Activated CD4-positive, alpha-beta memory T cell treated with anti-CD3 and anti-CD28 coated beads for 36 hours (primary cell): Measurements from ENCODE around the gene NCBP1. TPM values are rescaled to one million over a fixed set of nuclear protein-coding genes. Genes with fewer than 3 reads are reported as not detected.

Source experiments
- CTCF ChIA-PET: fragments of 350-600 bp; sonication (Branson Sonifier 250); formaldehyde crosslinking; loops from one replicate; lab custom pipeline; 2021; ENCODE audit warnings: antibody characterized with exemption, inconsistent platforms; lab: Charles Lee
- POLR2A ChIA-PET: fragments of 350-600 bp; sonication (Branson Sonifier 250); formaldehyde crosslinking; loops from one replicate; lab custom pipeline; 2021; ENCODE audit warnings: antibody characterized with exemption; lab: Charles Lee
- DNase-seq: peaks from one replicate; pipeline ENCODE4 v3.0.0-alpha.2; 2020
- H3K27ac Mint-ChIP-seq: one replicate; pipeline ENCODE4 v1.8.0; 2021; ENCODE audit warnings: mixed read lengths
- H3K27me3 Mint-ChIP-seq: one replicate; pipeline ENCODE4 v1.8.0; 2021; ENCODE audit warnings: mixed read lengths
- H3K36me3 Mint-ChIP-seq: one replicate; pipeline ENCODE4 v1.8.0; 2021; ENCODE audit warnings: mixed read lengths
- H3K4me1 Mint-ChIP-seq: one replicate; pipeline ENCODE4 v1.8.0; 2021; ENCODE audit warnings: low read depth, mixed read lengths
- H3K4me3 Mint-ChIP-seq: one replicate; pipeline ENCODE4 v1.8.0; 2021; ENCODE audit warnings: mild to moderate bottlenecking, mixed read lengths
- H3K9me3 Mint-ChIP-seq: one replicate; pipeline ENCODE4 v1.8.0; 2021; ENCODE audit warnings: mixed read lengths
- intact Hi-C: fragments of 100-400 bp; cut with micrococcal nuclease; formaldehyde crosslinking; loops from one replicate; pipeline ENCODE4 v1.15.1; 2023
- total RNA-seq, 2 experiments: library from RNA; stranded (reverse); gene quantifications; one replicate each; pipeline ENCODE4 v1.2.3, GENCODE V29; 2021

NCBP1 gene
- total RNA-seq, 2 experiments from 2014 or later: 43.4 to 47.2 TPM

DNA sequence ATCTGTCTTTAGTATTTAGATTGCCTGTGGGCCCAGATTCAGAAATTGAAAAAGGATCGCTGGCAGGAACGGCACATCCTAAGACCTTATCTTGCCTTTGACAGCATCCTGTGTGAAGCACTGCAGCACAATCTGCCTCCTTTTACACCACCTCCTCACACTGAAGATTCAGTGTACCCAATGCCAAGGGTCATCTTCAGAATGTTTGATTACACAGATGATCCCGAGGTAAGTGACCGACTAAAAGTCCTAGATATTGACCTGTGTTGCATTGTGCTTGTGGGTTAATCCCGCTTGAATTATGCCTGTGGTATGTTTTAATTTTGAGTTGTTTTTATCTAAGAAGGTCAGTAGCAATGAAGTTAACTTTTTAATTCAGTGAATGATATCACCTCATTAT is 14.4 kb downstream of the NCBP1 start:
- no peaks in the 10 kb centered on the region for H3K9me3 Mint-ChIP-seq
- no peak for DNase-seq
- ChIA-PET CTCF (interaction anchor here (0.7 kb wide), 1 partner anchor 8 kb away, joined by 3 read pairs; no protein-coding TSS in a partner anchor), POLR2A (interaction anchor here (1.1 kb wide), 1 partner anchor 10 kb away, joined by 3 read pairs; no protein-coding TSS in a partner anchor)
- intact Hi-C loops: no loop called here
- peaks cover 2% of the 10 kb centered on the region for H3K4me1 Mint-ChIP-seq
- no peaks in the 10 kb centered on the region for H3K27me3 Mint-ChIP-seq
- no peak overlapping the region for H3K27ac Mint-ChIP-seq
- peaks cover 36% of the 10 kb centered on the region for H3K36me3 Mint-ChIP-seq
- no peak overlapping the region for H3K4me3 Mint-ChIP-seq

DNA sequence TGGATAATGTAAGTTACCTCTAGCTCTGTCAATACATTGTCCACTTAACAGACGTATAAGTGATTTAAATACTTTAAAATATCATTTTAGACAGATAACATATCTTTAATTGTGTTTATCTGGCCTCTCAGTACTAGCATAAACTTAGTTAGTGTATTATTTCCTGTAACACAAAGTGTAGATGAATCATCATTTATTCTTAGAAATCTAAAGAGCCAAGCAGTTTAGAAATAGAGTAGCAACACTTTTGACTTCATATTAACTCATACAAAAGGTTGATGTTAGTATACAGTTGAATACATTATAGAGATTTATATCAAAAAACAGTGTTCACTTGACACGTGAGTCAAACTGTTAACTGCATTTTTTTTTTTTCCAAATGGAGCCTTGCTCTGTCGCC is 18.0 kb downstream of the NCBP1 start:
- Mint-ChIP-seq H3K27me3 (no peaks in the 10 kb centered on the region), H3K4me1 (peaks cover 2% of the 10 kb centered on the region), H3K9me3 (no peaks in the 10 kb centered on the region), H3K27ac (no peak overlapping the region), H3K4me3 (no peak overlapping the region), H3K36me3 (peaks cover 42% of the 10 kb centered on the region)
- CTCF ChIA-PET: no interaction called here
- POLR2A ChIA-PET: no interaction called here
- intact Hi-C loops: no loop called here
- no peak for DNase-seq

DNA sequence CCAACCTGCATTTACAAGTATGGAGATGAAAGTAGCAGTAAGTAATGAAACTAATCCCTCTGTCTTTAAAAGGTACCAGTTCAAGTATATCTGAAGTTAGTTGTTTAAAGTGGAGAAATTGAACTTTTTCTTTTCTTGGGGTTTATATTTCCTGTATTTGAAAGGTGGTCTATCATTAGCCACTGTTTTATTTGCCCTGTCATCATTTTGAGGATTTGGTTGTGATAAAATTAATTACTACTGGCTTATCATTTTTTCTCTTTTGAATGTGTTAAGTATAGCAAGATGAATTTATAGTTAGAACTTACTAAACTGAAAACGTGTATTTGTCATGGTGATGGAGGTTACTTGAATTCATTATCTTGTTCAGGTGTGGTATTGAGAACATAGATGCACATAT is 25.1 kb downstream of the NCBP1 start:
- intact Hi-C loops: no loop called here
- CTCF ChIA-PET: no interaction called here
- no peak for DNase-seq
- Mint-ChIP-seq H3K4me3 (no peak overlapping the region), H3K36me3 (peaks cover 56% of the 10 kb centered on the region), H3K4me1 (peaks cover 2% of the 10 kb centered on the region), H3K27me3 (no peaks in the 10 kb centered on the region), H3K9me3 (no peaks in the 10 kb centered on the region), H3K27ac (peak overlapping the region; percentile 33)
- POLR2A ChIA-PET: no interaction called here

DNA sequence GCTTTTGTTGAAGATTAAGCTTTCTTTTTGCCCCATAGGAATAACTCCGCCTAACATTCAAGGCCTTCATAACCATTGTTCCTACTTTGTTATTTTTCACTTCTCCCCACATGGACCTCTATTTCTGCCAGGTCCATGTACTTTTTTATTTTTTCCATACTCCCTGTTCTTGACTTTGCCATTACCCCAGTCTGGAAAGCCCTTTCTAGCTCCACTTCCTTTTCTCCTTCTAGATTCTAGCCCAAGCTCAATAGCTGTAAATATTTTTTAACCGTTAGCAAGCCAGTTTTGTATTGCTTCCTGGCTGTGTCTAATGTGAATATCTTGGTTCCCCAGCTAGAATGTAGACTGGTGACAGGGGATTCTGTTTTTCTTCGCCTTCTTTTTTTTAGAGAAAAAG is 26.1 kb downstream of the NCBP1 start:
- POLR2A ChIA-PET: interaction anchor here (1.7 kb wide), 1 partner anchor 14 kb away, joined by 5 read pairs; no protein-coding TSS in a partner anchor
- no peak for DNase-seq
- CTCF ChIA-PET: interaction anchor here (1.0 kb wide), 1 partner anchor 11 kb away, joined by 4 read pairs; no protein-coding TSS in a partner anchor
- no peaks in the 10 kb centered on the region for H3K27me3 Mint-ChIP-seq
- peaks cover 59% of the 10 kb centered on the region for H3K36me3 Mint-ChIP-seq
- no peak overlapping the region for H3K27ac Mint-ChIP-seq
- H3K9me3 Mint-ChIP-seq: no peaks in the 10 kb centered on the region
- H3K4me1 Mint-ChIP-seq: peaks cover 6% of the 10 kb centered on the region
- intact Hi-C loops: no loop called here
- no peak overlapping the region for H3K4me3 Mint-ChIP-seq

DNA sequence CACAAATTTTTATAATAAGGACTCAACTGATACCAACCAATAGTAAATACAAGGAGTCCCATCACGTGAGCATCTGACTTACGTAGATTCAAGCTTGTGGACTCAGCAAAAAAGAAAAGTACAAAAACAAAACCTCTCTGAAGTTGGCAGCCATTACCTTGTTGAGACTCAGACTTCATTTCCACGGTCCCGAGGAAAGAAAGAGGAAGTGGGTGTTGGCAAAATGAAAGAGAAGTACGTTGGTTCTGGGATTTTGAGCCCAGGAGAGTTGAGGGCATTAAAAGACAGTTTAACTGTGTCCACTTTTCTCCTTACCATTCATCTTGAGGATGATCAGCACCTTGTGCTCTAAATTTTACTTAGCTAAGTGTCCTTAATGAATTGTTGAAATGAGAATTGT is 26.7 kb downstream of the NCBP1 start:
- ChIA-PET POLR2A (interaction anchor here (1.7 kb wide), 1 partner anchor 14 kb away, joined by 5 read pairs; no protein-coding TSS in a partner anchor), CTCF (interaction anchor here (1.0 kb wide), 1 partner anchor 10 kb away, joined by 4 read pairs; no protein-coding TSS in a partner anchor)
- Mint-ChIP-seq H3K27ac (no peak overlapping the region), H3K4me3 (no peak overlapping the region), H3K36me3 (peaks cover 59% of the 10 kb centered on the region), H3K27me3 (no peaks in the 10 kb centered on the region), H3K4me1 (peaks cover 9% of the 10 kb centered on the region), H3K9me3 (no peaks in the 10 kb centered on the region)
- intact Hi-C loops: no loop called here
- DNase-seq: no peak

DNA sequence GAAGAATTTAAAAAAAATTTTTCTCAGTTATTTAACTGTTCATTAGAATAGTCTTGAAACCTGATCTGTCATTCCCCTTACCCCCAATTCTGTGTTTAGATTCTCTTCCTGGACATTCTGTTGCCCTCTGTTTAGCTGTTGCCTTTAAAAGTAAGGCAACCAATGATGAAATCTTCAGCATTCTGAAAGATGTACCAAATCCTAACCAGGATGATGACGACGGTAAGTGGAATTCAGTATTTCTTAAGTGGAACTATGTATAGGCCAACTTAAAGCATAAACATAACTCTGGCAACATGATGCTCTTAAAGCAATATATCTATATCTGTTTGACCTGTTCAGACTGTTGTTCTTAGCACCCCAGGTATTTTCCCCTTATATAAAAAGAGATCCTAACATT is 27.2 kb downstream of the NCBP1 start:
- Mint-ChIP-seq H3K27me3 (no peaks in the 10 kb centered on the region), H3K4me3 (no peak overlapping the region), H3K4me1 (peaks cover 13% of the 10 kb centered on the region), H3K9me3 (no peaks in the 10 kb centered on the region), H3K36me3 (peaks cover 59% of the 10 kb centered on the region), H3K27ac (no peak overlapping the region)
- POLR2A ChIA-PET: interaction anchor here (1.7 kb wide), 1 partner anchor 15 kb away, joined by 5 read pairs; no protein-coding TSS in a partner anchor
- intact Hi-C loops: no loop called here
- DNase-seq: no peak
- CTCF ChIA-PET: no interaction called here

DNA sequence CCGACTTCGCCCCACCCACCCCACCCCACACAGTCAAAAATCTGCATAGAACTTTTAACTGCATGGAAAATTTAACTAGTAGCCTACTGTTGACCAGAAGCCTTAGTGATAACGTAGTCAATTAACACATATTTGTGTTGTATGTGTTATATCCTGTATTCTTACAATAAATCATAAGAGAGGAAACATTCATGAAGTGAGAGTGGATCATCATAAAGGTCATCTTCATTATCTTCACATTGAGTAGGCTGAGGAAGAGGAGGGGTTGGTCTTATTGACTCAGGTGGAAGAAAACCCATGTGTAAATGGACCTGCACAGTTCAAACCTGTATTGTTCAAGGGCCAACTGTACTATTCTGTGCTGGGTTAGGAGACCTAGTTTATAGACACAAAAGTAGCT is 32.1 kb downstream of the NCBP1 start:
- POLR2A ChIA-PET: no interaction called here
- CTCF ChIA-PET: interaction anchor here (1.4 kb wide), 1 partner anchor 11 kb away, joined by 4 read pairs; no protein-coding TSS in a partner anchor
- DNase-seq: no peak
- Mint-ChIP-seq H3K9me3 (no peaks in the 10 kb centered on the region), H3K27me3 (no peaks in the 10 kb centered on the region), H3K36me3 (peaks cover 55% of the 10 kb centered on the region), H3K4me1 (peaks cover 37% of the 10 kb centered on the region), H3K4me3 (no peak overlapping the region), H3K27ac (peak overlapping the region; percentile 58)
- intact Hi-C loops: no loop called here

DNA sequence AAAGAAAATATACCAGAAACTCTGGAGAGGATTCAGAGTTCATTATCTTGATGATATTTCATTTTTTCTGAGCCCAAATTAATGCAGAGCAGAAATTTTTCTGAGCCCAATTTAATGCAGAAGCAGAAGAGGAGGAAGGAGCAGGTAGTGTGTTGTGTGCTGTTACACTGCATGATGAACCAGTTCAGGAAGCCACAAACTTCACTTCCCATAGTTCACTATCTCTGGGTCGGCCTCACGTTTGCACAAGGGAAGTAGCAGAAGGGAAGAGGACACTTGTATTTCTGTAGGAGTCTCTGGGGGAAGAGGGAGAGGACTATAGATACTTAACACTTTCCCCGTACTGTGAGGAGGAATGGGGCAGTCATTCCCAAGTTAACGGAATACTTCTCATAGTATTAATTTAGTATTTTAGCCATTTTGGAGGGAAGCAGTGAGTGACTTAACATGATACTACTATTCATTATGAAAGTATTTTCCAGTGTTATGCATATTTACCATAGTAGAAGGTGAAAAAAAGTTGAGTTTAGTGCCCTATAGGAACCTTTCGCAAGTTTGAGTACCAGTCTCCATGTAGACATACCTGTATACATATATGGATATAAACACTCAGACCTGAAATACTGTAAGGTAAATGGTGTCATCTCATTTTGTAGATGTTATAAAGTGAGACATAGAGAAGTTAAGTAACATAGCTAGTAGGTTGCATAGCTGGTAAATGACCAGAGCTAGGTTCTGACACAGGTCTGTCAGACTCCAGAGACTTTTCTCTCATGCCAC is 33.5 kb downstream of the NCBP1 start:
- H3K27me3 Mint-ChIP-seq: no peaks in the 10 kb centered on the region
- H3K4me3 Mint-ChIP-seq: no peak overlapping the region
- CTCF ChIA-PET: no interaction called here
- POLR2A ChIA-PET: no interaction called here
- H3K4me1 Mint-ChIP-seq: peaks cover 37% of the 10 kb centered on the region
- intact Hi-C loops: no loop called here
- H3K9me3 Mint-ChIP-seq: no peaks in the 10 kb centered on the region
- H3K36me3 Mint-ChIP-seq: peaks cover 64% of the 10 kb centered on the region
- no peak for DNase-seq
- H3K27ac Mint-ChIP-seq: peak overlapping the region; percentile 52

DNA sequence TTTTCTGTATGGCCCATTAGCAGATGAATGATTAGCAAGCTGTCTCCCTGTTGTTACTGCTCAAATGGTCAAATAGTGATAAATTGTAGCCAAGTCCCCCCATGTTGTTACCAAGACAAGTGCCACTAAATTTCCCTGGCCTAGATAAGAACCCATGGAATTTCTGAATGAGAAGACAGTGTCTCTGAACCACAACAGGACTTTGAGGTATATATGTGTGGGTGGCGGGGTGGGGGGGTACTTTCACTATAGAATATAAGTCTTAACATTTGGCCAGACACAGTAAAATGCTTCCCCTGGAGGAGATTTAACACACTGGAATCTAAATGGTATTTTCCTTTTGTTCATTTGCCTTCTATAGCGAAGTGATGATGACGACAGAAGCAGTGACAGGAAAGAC is 34.9 kb downstream of the NCBP1 start:
- peak overlapping the region; percentile 64 for H3K27ac Mint-ChIP-seq
- H3K9me3 Mint-ChIP-seq: no peaks in the 10 kb centered on the region
- intact Hi-C loops: no loop called here
- peak; percentile 51 for DNase-seq
- no peaks in the 10 kb centered on the region for H3K27me3 Mint-ChIP-seq
- no peak overlapping the region for H3K4me3 Mint-ChIP-seq
- H3K36me3 Mint-ChIP-seq: peaks cover 67% of the 10 kb centered on the region
- H3K4me1 Mint-ChIP-seq: peaks cover 37% of the 10 kb centered on the region
- ChIA-PET POLR2A (no interaction called here), CTCF (no interaction called here)

DNA sequence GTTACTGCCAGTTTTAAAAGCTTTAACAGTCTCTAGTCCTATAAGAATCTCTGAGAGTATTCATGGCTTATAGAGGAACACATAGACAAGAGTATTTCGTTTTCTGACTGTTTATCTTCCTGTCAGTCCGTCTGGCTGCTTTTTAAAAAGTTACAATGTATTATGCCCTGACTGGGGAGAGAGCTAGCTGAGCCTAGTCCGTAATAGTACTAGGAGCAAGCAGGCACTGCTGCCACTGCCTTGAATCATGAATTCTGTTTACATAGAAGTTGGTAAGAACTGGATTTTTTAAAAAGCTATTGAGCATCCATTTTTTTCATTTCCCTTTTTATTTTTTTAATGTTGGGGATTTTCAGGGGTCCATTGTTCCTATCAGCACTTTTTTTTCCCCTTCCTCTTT is 37.0 kb downstream of the NCBP1 start:
- peaks cover 62% of the 10 kb centered on the region for H3K36me3 Mint-ChIP-seq
- no peaks in the 10 kb centered on the region for H3K27me3 Mint-ChIP-seq

DNA sequence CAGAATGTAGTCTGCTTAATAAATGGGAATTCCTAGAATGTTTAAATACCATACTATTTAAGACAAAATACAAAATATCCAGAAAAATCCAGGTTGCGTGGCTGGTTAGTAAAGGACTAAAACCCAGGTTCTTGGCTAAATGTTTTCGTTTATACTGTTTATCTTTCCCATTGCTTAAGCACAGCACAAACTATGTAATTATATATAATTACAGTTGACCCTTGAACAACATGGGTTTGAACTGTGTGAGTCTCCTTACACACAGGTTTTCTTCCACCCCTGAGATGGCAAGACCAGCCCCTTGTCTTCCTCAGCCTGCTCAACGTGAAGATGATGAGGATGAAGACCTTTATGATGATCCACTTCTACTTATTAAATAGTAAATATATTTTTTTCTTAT is 38.8 kb downstream of the NCBP1 start:
- peaks cover 57% of the 10 kb centered on the region for H3K36me3 Mint-ChIP-seq
- H3K4me1 Mint-ChIP-seq: peaks cover 19% of the 10 kb centered on the region
- DNase-seq: no peak
- ChIA-PET CTCF (no interaction called here), POLR2A (no interaction called here)
- no peaks in the 10 kb centered on the region for H3K9me3 Mint-ChIP-seq
- no peak overlapping the region for H3K27ac Mint-ChIP-seq
- intact Hi-C loops: no loop called here
- H3K27me3 Mint-ChIP-seq: no peaks in the 10 kb centered on the region
- H3K4me3 Mint-ChIP-seq: no peak overlapping the region

More for the DNA sequence above, 37.0 kb downstream of the NCBP1 start:
- H3K4me3 Mint-ChIP-seq: no peak overlapping the region
- no peak overlapping the region for H3K27ac Mint-ChIP-seq
- ChIA-PET CTCF (interaction anchor here (1.2 kb wide), 1 partner anchor 11 kb away, joined by 4 read pairs; no protein-coding TSS in a partner anchor), POLR2A (interaction anchor here (0.7 kb wide), 1 partner anchor 12 kb away, joined by 3 read pairs; no protein-coding TSS in a partner anchor)
- H3K4me1 Mint-ChIP-seq: peaks cover 33% of the 10 kb centered on the region
- no peak for DNase-seq
- no peaks in the 10 kb centered on the region for H3K9me3 Mint-ChIP-seq
- intact Hi-C loops: no loop called here

DNA sequence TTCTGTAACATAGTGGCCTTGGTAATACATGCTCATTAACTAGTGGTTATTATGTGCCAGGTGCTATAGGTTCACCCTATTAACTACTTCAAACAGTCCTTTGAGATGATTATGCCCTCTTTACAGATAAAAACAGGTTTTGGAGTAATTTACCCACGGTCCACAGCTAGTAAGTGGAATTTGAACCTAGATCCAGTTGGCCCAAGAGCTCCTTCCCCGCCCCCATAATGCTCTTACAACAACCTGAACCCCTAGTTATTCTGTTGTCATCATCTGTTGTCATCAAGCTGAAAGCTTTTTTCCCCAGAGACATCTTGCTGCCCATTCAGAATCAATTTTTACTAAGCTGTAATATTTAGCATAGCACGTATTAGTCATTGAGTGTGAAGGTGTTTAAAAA is 40.3 kb downstream of the NCBP1 start:
- intact Hi-C loops: no loop called here
- Mint-ChIP-seq H3K36me3 (peaks cover 53% of the 10 kb centered on the region), H3K4me3 (no peak overlapping the region), H3K27me3 (no peaks in the 10 kb centered on the region), H3K4me1 (peaks cover 10% of the 10 kb centered on the region), H3K9me3 (no peaks in the 10 kb centered on the region), H3K27ac (no peak overlapping the region)
- DNase-seq: no peak
- ChIA-PET POLR2A (no interaction called here), CTCF (interaction anchor here (1.2 to 2.0 kb wide), 2 partner anchors 216 to 227 kb away, joined by 3 to 6 read pairs; no protein-coding TSS in a partner anchor)
